ENCODE measurements around the gene LSM12. TPM values are rescaled to one million over a fixed set of nuclear protein-coding genes. Genes with fewer than 3 reads are reported as not detected.
A peak's percentile ranks its signal among the peaks of the same experiment; 100 is the strongest.
"Not testable (repeated sequence)": the region's sequence is repeated elsewhere in the genome, so short reads cannot be mapped to it uniquely, and the experiment has no call there.

Gene LSM12
- total RNA-seq, 1 donor from 2014 or later, result 21.8 TPM

- peak; percentile 94 for DNase-seq
These were observed 59.7 kb downstream of the LSM12 start for GRCh38 chr17:44006598-44007345.

DNA sequence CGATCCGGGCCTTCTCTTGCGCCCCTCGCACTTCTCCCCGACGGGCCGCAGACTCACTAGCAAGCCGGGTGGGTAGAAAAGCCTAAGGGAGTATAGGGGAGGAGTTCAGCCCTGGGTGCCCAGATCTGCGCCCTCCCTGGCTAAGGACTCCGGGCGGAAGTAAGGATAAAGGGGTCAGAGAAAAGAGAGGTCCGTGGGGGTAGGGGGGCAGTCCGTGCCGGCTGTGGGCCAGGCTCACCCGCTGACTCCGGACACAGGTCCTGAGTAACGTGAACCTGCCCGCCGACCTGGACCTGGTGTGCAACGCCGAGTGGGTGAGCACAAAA lies 60.2 kb downstream of the LSM12 start:
- DNase-seq, result no peak

DNA sequence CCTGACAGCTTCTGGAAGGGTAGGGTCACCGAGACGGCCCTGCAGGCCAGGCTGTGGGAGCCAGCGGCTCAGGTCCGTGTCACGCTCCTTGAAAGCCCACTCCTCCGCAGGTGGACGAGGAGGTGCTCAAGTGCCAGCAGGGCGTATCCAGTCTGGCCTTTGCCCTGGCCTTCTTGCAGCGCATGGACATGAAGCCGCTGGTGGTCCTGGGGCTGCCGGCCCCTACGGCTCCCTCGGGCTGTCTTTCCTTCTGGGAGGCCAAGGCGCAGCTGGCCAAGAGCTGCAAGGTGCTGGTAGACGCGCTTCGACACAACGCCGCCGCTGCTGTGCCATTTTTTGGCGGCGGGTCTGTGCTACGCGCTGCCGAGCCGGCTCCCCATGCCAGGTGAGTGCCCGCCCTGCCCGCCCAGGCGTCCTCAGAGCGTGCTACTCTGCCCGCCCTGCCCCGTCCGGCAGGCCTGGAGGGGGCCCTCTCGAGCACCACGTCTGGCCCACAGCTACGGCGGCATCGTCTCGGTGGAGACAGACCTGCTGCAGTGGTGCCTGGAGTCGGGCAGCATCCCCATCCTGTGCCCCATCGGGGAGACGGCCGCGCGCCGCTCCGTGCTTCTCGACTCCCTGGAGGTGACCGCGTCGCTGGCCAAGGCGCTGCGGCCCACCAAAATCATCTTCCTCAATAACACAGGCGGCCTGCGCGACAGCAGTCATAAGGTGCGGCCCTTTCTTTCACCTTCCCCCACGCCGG lies 60.8 kb downstream of the LSM12 start:
- DNase-seq, result peak; percentile 77

DNA sequence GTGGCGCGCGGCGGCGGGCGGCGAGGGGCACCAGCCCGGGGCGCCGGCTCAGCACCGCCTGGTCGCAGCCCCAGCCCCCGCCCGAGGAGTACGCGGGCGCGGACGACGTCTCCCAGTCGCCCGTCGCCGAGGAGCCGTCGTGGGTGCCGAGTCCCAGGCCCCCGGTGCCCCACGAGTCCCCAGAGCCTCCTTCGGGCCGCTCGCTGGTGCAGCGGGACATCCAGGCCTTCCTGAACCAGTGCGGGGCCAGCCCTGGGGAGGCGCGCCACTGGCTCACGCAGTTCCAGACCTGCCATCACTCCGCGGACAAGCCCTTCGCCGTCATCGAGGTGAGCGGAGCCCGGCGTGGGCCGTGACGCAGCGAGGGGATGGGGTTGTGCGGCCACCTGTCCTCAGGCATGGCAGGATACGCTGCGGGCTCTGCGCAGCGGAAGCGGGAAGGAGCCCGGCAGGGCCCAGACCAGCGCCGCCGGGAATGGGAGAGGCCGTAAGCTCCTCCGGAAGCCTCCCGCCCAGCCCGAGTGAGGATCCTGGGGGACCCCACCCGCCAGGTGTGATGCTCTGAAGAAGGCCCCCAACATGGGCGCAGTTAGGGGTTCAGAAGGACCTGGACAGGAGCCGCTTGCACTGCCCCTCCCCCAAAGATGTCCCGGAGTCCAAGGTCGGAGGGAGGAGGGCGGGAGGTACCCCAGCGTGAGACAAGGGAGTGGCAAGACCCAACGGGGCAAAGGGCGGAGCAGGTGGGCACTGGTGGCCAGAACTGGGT lies 61.5 kb downstream of the LSM12 start:
- peak; percentile 43 for DNase-seq

DNA sequence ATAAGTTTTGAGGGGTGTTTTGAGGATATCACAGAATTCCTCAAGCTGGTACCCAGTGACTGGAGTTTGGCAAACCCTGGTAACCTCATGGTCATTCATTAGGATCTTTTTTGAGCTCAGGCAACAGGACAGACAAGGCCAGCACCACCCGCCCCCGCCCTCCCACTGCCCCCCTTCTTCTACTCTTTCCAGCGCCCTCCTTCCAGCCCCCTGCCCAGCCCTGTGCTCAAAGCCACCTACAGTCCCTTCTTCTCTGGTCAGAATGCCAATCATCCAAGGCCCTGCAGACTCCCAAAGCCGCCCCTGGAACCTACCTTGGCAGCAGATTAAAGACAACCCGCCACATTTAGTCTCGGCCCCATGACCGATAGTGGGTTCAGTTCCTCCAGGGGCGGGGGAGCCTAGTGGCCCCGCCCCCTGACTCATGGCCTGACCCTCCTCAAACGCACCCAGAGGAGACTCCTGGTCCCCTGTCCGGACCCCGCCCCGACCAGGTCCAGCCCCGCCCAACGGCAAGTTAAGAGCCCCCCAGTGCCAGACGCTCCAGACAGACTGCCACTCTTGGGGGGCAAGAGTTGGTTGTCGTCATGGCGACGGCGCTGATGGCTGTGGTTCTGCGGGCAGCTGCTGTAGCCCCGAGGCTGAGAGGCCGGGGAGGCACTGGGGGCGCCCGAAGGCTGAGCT lies 62.3 kb downstream of the LSM12 start, which contains the start of gene NAGS:
Gene NAGS, plus strand, starts transcription at position 546 of the 684 bp plus-strand sequence. Its CDS starts 42 bp downstream, at position 588.
- peak; percentile 49 for DNase-seq

GRCh38 chr17:44002141-44002848 lies 64.2 kb downstream of the LSM12 start:
- DNase-seq, result peak; percentile 91

DNA sequence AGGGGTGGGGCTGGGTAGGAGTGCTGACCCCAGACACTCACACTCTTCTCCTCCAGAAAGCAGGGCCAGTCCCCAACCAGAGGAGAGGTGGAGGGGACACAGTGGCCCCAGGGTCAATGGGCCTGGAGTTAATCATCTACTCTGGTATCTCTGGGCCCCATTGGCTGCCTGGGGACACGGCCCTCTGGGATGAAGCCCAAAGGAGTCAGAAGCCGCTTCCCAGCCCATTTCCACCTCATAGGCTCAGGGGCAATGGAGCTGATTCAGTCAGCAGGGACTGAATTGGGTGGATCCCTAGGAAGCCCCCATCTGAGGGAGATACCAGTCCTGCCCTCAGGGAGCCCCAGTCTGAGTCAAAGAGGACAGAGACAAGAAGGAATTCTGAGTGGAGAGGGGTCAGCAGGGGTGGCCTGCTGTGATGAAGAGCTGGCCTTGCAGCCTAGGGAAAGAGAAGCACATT lies 65.0 kb downstream of the LSM12 start:
- DNase-seq, result no peak

DNA sequence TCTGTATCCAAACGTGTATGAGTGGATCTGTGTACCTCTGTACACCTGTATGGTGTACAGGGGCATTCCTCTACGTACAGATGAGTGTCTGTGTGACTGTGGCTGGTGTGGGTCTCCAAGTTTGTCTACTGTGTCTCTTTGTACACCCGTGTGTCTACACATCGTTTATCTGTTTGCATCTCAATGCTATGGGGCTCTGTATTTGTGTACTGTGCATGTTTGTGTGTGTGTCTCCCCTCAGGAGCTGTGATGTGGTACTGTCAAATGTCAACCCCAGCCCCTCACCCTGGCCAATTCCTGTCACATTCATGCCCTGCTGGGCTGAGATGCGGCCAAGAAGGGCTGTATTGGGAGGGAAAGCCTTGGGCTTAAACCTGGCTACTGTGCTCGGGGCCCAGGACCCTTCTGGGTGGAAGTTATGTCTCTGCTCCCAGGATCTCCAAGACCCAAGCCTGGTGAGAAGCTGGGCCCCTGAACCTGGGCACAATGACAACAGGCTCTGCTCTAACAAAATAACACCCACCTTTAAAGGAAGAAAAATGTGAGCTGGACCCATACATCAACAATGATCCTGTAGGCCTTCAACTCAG lies 65.5 kb downstream of the LSM12 start:
- DNase-seq, result no peak

DNA sequence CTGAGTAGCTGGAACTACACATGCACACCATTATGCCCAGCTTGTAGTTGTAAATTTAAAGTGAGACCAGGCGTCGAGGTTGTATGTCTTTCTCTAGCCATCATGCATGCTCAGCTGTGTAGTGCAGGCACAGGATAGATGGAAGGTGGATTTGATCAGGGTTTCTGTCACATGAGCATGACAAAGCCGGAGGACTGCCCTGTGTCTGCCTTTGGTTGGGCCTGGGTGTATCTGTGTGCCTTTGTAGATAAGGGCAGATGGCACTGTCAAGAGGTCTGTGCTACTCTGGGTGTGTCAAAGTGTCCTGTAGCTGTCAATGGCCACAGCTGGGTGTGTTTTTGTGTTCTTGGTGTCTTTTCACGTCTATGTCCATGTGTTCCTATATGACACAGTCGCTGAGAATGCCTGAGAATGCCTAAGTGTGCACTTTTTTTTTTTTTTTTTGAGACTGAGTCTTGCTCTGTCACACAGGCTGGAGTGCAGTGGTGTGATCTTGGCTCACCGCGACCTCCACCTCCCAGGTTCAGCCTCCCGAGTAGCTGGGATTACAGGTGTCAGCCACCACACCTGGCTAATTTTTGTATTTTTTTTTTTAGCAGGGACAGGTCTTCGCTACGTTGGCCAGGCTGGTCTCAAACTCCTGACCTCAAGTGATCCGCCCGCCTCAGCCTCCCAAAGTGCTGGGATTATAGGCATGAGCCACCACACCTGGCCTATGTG lies 66.2 kb downstream of the LSM12 start:
- DNase-seq, result no peak

- no peak for DNase-seq
These were observed 67.4 kb downstream of the LSM12 start for GRCh38 chr17:43999024-43999423.

DNA sequence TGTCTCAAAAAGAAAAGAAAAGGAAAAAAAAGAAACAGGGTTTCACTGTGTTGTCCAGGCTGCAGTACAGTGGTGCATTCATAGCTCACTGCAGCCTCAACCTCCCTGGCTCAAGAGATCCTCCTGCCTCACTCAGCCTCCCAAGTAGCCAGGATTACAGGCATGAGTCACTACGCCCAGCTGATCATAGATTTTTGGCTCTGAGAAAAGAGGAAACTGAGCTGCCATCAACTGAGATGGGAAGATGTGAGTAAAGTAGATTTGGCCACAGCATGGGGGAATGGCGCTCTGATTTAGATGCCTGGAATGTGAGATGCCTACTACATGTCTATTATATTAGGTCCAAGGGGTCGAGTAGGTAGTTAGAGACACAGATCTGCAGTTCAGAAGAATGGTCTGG lies 67.9 kb downstream of the LSM12 start:
- peak; percentile 65 for DNase-seq

DNA sequence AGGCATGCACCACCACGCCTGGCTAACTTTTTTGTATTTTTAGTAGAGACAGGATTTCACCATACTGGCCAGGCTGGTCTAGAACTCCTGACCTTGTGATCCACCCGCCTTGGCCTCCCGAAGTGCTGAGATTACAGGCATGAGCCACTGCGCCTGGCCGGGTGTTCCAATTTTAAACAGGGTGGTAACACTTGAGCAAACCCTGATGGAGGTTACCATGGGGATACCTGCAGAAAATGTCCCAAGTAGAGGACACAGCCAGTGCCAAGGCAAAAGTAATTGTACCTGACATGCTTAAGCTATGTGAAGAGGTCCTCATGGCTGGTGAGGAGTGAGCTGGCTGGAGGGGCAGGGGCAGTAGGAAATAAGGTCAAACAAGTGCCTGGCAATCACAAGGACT lies 69.3 kb downstream of the LSM12 start:
- DNase-seq, result not testable (repeated sequence)

- no peak for DNase-seq
These were observed 71.4 kb downstream of the LSM12 start for GRCh38 chr17:43995150-43995471.

GRCh38 chr17:43994272-43995149 lies 72.0 kb downstream of the LSM12 start:
- peak; percentile 76 for DNase-seq

- no peak for DNase-seq
These were observed 73.8 kb downstream of the LSM12 start for GRCh38 chr17:43992641-43993040.

- no peak for DNase-seq
These were observed 78.2 kb downstream of the LSM12 start for GRCh38 chr17:43988301-43988700.

DNA sequence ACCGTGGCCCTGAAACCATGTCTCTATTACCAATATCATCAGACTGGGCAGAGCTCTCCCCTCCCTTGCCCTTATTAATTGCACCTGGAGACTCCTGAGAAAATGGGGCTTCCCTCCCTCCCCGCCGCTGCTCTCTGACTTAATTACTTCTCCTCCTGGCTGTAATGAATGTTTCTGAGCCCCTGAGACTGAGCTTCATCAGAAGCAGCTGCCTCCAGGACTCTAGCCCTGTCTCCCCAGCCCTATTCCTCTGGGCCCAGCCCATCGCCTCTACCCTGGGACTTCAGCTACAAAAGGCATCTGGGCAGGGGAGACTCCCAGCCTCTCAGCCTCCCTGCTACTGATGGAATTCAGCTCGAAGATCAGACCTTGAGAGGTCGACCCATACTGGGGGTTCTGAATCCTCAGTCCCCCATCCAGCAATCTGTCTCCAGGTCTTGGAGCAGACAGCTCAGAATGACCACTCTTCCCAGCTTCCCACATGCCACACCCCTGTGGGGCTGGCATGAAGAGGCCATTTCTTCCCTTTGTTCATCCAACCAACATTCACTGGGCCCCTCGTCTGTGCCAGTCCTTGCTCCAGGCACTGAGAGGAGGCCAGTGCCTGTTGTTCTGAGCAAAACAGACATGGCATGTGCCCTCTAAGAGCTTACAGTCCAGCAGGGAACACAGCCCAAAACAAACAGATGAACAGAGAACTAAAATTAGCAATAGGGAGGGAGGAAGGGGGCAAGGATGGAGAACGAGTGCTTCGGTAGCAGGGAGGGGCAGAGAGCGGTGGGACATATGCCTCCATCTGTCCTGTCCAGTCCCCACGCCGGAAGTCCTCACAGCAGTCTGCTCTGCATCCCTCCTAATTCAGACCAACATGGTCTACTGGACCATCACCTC lies 79.1 kb downstream of the LSM12 start:
- no peak for DNase-seq

DNA sequence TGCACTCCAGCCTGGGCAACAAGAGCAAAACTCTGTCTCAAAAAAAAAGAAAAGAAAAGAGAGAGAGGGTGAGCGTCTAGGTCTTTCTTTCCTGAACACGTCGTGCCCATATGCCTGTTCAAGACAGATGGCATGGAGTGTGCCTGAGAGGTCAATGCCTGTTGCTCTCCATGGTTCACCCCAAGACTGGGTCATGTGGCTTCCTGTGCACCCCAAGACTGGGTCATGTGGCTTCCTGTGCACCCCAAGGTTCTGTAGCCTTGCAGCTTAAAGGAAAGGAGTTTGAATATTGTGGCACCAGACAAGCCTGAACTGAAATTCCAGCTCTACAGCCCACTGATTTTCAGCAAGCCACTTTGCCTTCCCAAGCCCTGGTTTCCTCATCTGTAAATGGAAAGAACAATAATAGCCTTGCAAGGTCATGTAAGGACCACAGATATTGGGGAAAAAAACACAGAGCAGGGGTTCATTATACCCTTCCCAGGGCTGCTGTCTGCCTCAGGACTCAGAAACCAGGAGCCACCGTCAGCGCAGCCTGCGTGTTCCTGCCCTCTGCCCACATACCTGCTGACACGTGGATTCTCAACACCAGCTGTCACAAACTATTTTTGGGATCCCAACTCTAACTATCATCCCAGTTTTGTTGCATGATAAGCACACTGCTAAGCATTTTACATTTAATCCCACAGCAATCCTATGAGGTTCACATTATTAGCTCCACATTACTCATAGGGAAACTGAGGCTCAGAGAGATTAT lies 80.1 kb downstream of the LSM12 start:
- DNase-seq, result no peak
